H9 (cell line): ENCODE data around the gene RAI1. TPM values are rescaled to one million over a fixed set of nuclear protein-coding genes. Genes with fewer than 3 reads are reported as not detected.

Experiments used
- DNase-seq: peaks from one replicate; pipeline ENCODE4 v3.0.0-alpha.2; 2017
- H2AFZ ChIP-seq: one replicate; pipeline ENCODE4 v1.6.1; 2013; ENCODE audit warnings: mild to moderate bottlenecking, low read length, control low read depth, moderate library complexity
- H2AK5ac ChIP-seq: 2 replicates; pipeline ENCODE4 v1.6.1; 2013; ENCODE audit warnings: low read length, control low read depth, mixed read lengths; ENCODE audit not compliant: insufficient read length
- H2BK120ac ChIP-seq: one replicate; pipeline ENCODE4 v1.6.1; 2013; ENCODE audit warnings: low read depth, mild to moderate bottlenecking, low read length, control low read depth, inconsistent platforms; ENCODE audit not compliant: poor library complexity, severe bottlenecking
- H2BK12ac ChIP-seq: 2 replicates; pipeline ENCODE4 v1.6.1; 2013; ENCODE audit warnings: low read length, control low read depth, mixed read lengths, low read depth; ENCODE audit not compliant: insufficient read length
- H2BK15ac ChIP-seq: 2 replicates; pipeline ENCODE4 v1.6.1; 2013; ENCODE audit warnings: low read depth, low read length, control low read depth
- H2BK20ac ChIP-seq: one replicate; pipeline ENCODE4 v1.6.1; 2013; ENCODE audit warnings: low read depth, mild to moderate bottlenecking, low read length, control low read depth, inconsistent platforms; ENCODE audit not compliant: poor library complexity, severe bottlenecking
- H2BK5ac ChIP-seq: 2 replicates; pipeline ENCODE4 v1.6.1; 2013; ENCODE audit warnings: low read length, control low read depth, mixed read lengths; ENCODE audit not compliant: insufficient read length
- H3K14ac ChIP-seq: 2 replicates; pipeline ENCODE4 v1.6.1; 2013; ENCODE audit warnings: low read length, control low read depth; ENCODE audit not compliant: insufficient read depth
- H3K18ac ChIP-seq: 2 replicates; pipeline ENCODE4 v1.6.1; 2013; ENCODE audit warnings: low read depth, mild to moderate bottlenecking, mixed read lengths, low read length, control low read depth; ENCODE audit not compliant: insufficient read length
- H3K23ac ChIP-seq: 2 replicates; pipeline ENCODE4 v1.6.1; 2013; ENCODE audit warnings: low read length, control low read depth, mixed read lengths, low read depth; ENCODE audit not compliant: insufficient read length
- H3K23me2 ChIP-seq: 2 replicates; pipeline ENCODE4 v1.6.1; 2013; ENCODE audit warnings: low read depth, mild to moderate bottlenecking, mixed read lengths, low read length, control low read depth; ENCODE audit not compliant: insufficient read length, poor library complexity, severe bottlenecking
- H3K27ac ChIP-seq: 2 replicates; pipeline ENCODE4 v1.5.1; 2013; ENCODE audit warnings: low read length, control low read depth, mixed read lengths, low read depth; ENCODE audit not compliant: insufficient read length
- H3K27me3 ChIP-seq: 2 replicates; pipeline ENCODE4 v1.6.1; 2013; ENCODE audit warnings: low read length, control low read depth, inconsistent platforms; ENCODE audit not compliant: insufficient read depth
- H3K4ac ChIP-seq: 2 replicates; pipeline ENCODE4 v1.6.1; 2013; ENCODE audit warnings: low read depth, mild to moderate bottlenecking, control low read depth, inconsistent platforms, low read length, moderate library complexity
- H3K4me1 ChIP-seq: 2 replicates; pipeline ENCODE4 v1.6.1; 2013; ENCODE audit warnings: low read length, control low read depth, inconsistent platforms; ENCODE audit not compliant: insufficient read depth
- H3K4me2 ChIP-seq: 2 replicates; pipeline ENCODE4 v1.6.1; 2013; ENCODE audit warnings: low read length, control low read depth, mixed read lengths; ENCODE audit not compliant: insufficient read length, insufficient read depth
- H3K56ac ChIP-seq: 2 replicates; pipeline ENCODE4 v1.6.1; 2013; ENCODE audit warnings: low read depth, mild to moderate bottlenecking, mixed read lengths, low read length, control low read depth; ENCODE audit not compliant: insufficient read length
- H3K79me1 ChIP-seq: 2 replicates; pipeline ENCODE4 v1.6.1; 2013; ENCODE audit warnings: low read depth, mild to moderate bottlenecking, moderate library complexity, low read length, control low read depth, inconsistent platforms; ENCODE audit not compliant: insufficient read depth, poor library complexity, severe bottlenecking
- H3K79me2 ChIP-seq: 2 replicates; pipeline ENCODE4 v1.6.1; 2013; ENCODE audit warnings: low read length, control low read depth, inconsistent platforms; ENCODE audit not compliant: insufficient read depth
- H3K9ac ChIP-seq: 2 replicates; pipeline ENCODE4 v1.6.1; 2013; ENCODE audit warnings: low read length, control low read depth, mixed read lengths; ENCODE audit not compliant: insufficient read length; ENCODE audit errors: extremely low read depth
- H3K9me3 ChIP-seq: one replicate; pipeline ENCODE4 v1.6.1; 2013; ENCODE audit warnings: low read depth, low read length, inconsistent platforms; ENCODE audit not compliant: control insufficient read depth
- H3T11ph ChIP-seq: one replicate; pipeline ENCODE4 v1.6.1; 2013; ENCODE audit warnings: mild to moderate bottlenecking, low read length, control low read depth, inconsistent platforms
- H4K20me1 ChIP-seq: one replicate; pipeline ENCODE4 v1.6.1; 2013; ENCODE audit not compliant: control insufficient read depth, insufficient read length, insufficient read depth
- H4K5ac ChIP-seq: 2 replicates; pipeline ENCODE4 v1.6.1; 2013; ENCODE audit warnings: low read depth, mild to moderate bottlenecking, mixed read lengths, low read length, control low read depth; ENCODE audit not compliant: insufficient read length
- H4K8ac ChIP-seq: replicated peaks from 2 replicates; pipeline ENCODE4 v1.6.1; 2013; ENCODE audit warnings: low read length, control low read depth, mixed read lengths, low read depth; ENCODE audit not compliant: insufficient read length
- H4K91ac ChIP-seq: 2 replicates; pipeline ENCODE4 v1.6.1; 2013; ENCODE audit warnings: low read depth, mild to moderate bottlenecking, moderate library complexity, mixed read lengths, low read length, control low read depth; ENCODE audit not compliant: insufficient read length
- H3K27ac Mint-ChIP-seq, 3 experiments: 2 replicates in 2 of 3; 3 replicates in 1 of 3; pipeline ENCODE4 v1.8.0; 2020 to 2021; ENCODE audit warnings: mixed read lengths in 3 of 3, mild to moderate bottlenecking in 1 of 3, moderate library complexity in 1 of 3
- H3K27me3 Mint-ChIP-seq: 2 replicates; pipeline ENCODE4 v1.8.0; 2021; ENCODE audit warnings: low read depth, mild to moderate bottlenecking, moderate library complexity, mixed read lengths
- H3K36me3 Mint-ChIP-seq, 3 experiments: 2 replicates in 2 of 3; 3 replicates in 1 of 3; pipeline ENCODE4 v1.8.0; 2020 to 2021; ENCODE audit warnings: low read depth in 3 of 3, mixed read lengths in 3 of 3; ENCODE audit not compliant: insufficient read depth in 1 of 3
- H3K4me1 Mint-ChIP-seq, 2 experiments: 2 replicates each; pipeline ENCODE4 v1.8.0; 2020; ENCODE audit warnings: mixed read lengths in 2 of 2
- H3K4me3 Mint-ChIP-seq, 2 experiments: 2 replicates in 1 of 2; 3 replicates in 1 of 2; pipeline ENCODE4 v1.8.0; 2020 to 2021; ENCODE audit warnings: mild to moderate bottlenecking in 2 of 2, mixed read lengths in 2 of 2, moderate library complexity in 1 of 2
- H3K9me3 Mint-ChIP-seq, 2 experiments: 2 replicates in 1 of 2; 3 replicates in 1 of 2; pipeline ENCODE4 v1.8.0; 2020; ENCODE audit warnings: mild to moderate bottlenecking in 2 of 2, mixed read lengths in 2 of 2, moderate library complexity in 1 of 2
- WGBS: extraction: QIAGEN DNeasy Blood & Tissue Kit; methylation state at CpG from one replicate; pipeline ENCODE4 v1.1.7; 2013; ENCODE audit warnings: missing lambda C conversion rate, low lambda C conversion rate, mixed read lengths; ENCODE audit not compliant: insufficient read length; ENCODE audit errors: extremely low coverage; 5-methylcytosine and 5-hydroxymethylcytosine counted together
- total RNA-seq: library from RNA; stranded (reverse); gene quantifications from 2 replicates; pipeline ENCODE4 v1.2.1, GENCODE V29; 2021
- TF ChIP-seq, protein P1 (sequence below): fragments of 200-600 bp; sonication (generic); conservative IDR thresholded peaks from 3 replicates; pipeline ENCODE4 v1.8.0; 2021; ENCODE audit warnings: antibody characterized with exemption, mild to moderate bottlenecking

Gene RAI1
- total RNA-seq, 1 experiment from 2014 or later: 1.5 TPM

DNA sequence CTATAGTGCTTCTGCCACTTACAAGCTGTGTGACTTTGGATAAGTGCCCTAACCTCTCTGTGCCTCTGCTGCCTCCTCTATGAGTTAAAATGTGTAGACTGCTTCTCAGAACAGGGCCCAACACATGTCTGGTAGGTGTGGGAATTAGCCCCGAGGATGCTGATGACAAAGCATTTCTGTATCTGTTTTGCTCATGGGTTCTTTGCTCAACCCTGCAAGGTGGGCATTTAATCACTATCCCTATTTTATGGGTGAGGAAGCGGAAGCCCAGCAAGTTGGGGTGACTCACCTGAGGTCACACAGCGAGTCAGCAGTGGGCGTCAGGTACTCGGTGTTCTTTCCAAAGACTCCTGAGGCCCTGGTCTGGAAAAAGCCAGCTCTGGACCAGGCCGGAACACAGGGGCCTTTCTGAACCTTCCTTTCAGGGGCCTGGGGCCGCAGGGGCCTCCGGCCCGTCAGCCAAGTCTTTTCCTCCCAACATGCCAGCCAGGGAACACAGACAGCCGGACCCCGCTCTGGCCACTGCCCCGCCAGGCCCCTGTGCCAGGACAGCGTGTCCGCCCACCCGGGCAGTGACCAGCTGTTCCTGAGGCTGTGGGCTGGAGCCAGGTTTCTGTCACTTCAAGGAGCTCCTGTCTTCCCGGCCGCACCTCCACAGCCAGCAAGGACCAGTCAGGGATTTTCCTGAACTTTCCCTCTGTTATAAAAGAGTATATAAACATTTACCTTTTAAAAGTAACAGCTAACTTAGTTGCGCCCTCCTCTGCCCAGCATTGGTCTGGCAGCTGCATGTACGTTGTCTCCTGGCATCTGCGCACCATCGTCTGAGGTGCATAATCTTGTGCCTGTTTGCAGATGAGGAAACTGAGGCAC, 93.0 kb downstream of the RAI1 start:
- Histone ChIP-seq H3K4me2 (no peak overlapping the region), H3K27ac (no peak overlapping the region), H4K91ac (no peak overlapping the region), H3K79me2 (no peaks in the 10 kb centered on the region), H3T11ph (no peak overlapping the region), H2BK15ac (no peak overlapping the region), H4K5ac (no peak overlapping the region), H4K8ac (no peak overlapping the region), H2AK5ac (no peak overlapping the region), H3K9ac (no peak overlapping the region), H2BK20ac (no peak overlapping the region), H2BK12ac (no peak overlapping the region), H3K4me1 (no peaks in the 10 kb centered on the region), H3K18ac (no peak overlapping the region), H2BK5ac (no peak overlapping the region), H3K23me2 (no peaks in the 10 kb centered on the region), H2BK120ac (no peak overlapping the region), H3K14ac (no peak overlapping the region), H3K4ac (no peak overlapping the region), H4K20me1 (no peaks in the 10 kb centered on the region), H3K56ac (no peak overlapping the region), H3K9me3 (no peaks in the 10 kb centered on the region), H2AFZ (no peak overlapping the region), H3K27me3 (no peaks in the 10 kb centered on the region; the same call in 1 of the 2 replicates), H3K23ac (no peak overlapping the region), H3K79me1 (no peaks in the 10 kb centered on the region)
- H3K9me3 Mint-ChIP-seq: no peaks in the 10 kb centered on the region
- no peaks in the 10 kb centered on the region; a peak in 1 of 7 replicates for H3K36me3 Mint-ChIP-seq
- peaks cover 10 to 25% of the 10 kb centered on the region in 2 experiments; a peak in 3 of 4 replicates for H3K4me1 Mint-ChIP-seq
- H3K27ac Mint-ChIP-seq: no peak overlapping the region; a peak in 1 of 7 replicates
- TF ChIP-seq, protein P1, sequence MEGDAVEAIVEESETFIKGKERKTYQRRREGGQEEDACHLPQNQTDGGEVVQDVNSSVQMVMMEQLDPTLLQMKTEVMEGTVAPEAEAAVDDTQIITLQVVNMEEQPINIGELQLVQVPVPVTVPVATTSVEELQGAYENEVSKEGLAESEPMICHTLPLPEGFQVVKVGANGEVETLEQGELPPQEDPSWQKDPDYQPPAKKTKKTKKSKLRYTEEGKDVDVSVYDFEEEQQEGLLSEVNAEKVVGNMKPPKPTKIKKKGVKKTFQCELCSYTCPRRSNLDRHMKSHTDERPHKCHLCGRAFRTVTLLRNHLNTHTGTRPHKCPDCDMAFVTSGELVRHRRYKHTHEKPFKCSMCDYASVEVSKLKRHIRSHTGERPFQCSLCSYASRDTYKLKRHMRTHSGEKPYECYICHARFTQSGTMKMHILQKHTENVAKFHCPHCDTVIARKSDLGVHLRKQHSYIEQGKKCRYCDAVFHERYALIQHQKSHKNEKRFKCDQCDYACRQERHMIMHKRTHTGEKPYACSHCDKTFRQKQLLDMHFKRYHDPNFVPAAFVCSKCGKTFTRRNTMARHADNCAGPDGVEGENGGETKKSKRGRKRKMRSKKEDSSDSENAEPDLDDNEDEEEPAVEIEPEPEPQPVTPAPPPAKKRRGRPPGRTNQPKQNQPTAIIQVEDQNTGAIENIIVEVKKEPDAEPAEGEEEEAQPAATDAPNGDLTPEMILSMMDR: peak; percentile 43
- H3K4me3 Mint-ChIP-seq: no peak overlapping the region
- DNase-seq: no peak
- no CpG with 5 or more reads among the region's 21 CpGs for WGBS
- H3K27me3 Mint-ChIP-seq: peaks cover 47% of the 10 kb centered on the region
